DMS114 treated with DMSO at 0.1 percent for 48 hours (cell line): ENCODE results near the gene RPL18.

Experiments
- DNase-seq: peaks from one replicate; lab custom pipeline; 2025; ENCODE audit not compliant: unreplicated experiment; lab: John Stamatoyannopoulos, UW

RPL18 gene

DNA sequence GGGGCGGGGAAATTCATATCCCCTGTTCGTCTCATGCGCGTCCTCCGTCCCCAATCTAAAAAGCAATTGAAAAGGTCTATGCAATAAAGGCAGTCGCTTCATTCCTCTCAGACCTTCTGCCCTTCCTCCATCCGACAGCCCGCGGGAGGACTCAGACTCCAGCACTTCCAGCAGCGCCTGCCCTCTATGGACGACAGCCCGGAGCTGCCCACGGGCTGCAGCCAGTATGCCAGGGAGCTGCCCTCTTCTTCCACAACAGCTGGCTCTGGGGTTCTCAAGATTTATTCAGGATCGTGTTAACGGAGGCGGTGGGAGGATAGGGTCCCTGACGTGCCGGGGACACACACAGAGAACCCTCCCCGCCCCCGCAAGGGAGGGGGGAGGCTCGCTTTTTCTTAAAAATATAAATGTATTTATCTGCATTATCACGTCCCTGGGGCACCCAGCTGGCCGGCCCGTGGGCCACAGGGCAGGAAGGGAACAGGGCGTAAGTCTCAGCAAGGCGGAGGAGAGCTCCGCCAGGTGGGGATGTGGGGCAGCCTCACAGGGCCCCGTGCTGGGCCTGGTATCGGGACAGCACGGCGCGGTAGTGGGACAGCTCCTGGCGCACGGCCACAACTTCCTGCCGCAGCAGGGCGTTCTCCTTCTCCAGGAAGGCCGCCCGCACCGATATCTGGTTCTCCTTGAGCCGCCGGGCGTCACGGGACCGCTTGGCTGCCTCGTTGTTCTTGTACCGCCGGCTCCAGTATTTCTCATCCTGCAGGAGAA, 11.5 kb upstream of the RPL18 start:
- no peak for DNase-seq

DNA sequence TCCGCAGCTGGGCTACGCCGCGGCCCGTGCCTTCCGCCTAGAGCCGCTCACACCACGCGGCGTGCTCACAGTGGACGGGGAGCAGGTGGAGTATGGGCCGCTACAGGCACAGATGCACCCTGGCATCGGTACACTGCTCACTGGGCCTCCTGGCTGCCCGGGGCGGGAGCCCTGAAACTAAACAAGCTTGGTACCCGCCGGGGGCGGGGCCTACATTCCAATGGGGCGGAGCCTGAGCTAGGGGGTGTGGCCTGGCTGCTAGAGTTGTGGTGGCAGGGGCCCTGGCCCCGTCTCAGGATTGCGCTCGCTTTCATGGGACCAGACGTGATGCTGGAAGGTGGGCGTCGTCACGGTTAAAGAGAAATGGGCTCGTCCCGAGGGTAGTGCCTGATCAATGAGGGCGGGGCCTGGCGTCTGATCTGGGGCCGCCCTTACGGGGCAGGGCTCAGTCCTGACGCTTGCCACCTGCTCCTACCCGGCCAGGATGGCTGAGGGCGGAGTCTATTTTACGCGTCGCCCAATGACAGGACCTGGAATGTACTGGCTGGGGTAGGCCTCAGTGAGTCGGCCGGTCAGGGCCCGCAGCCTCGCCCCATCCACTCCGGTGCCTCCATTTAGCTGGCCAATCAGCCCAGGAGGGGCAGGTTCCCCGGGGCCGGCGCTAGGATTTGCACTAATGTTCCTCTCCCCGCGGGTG, 10.8 kb upstream of the RPL18 start:
- no peak for DNase-seq

DNA sequence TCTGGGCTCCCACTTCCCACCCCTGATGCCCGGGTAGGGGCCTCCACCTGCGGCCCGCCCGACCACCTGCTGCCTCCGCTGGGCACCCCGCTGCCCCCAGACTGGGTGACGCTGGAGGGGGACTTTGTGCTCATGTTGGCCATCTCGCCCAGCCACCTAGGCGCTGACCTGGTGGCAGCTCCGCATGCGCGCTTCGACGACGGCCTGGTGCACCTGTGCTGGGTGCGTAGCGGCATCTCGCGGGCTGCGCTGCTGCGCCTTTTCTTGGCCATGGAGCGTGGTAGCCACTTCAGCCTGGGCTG, 10.3 kb upstream of the RPL18 start:
- no peak for DNase-seq

DNA sequence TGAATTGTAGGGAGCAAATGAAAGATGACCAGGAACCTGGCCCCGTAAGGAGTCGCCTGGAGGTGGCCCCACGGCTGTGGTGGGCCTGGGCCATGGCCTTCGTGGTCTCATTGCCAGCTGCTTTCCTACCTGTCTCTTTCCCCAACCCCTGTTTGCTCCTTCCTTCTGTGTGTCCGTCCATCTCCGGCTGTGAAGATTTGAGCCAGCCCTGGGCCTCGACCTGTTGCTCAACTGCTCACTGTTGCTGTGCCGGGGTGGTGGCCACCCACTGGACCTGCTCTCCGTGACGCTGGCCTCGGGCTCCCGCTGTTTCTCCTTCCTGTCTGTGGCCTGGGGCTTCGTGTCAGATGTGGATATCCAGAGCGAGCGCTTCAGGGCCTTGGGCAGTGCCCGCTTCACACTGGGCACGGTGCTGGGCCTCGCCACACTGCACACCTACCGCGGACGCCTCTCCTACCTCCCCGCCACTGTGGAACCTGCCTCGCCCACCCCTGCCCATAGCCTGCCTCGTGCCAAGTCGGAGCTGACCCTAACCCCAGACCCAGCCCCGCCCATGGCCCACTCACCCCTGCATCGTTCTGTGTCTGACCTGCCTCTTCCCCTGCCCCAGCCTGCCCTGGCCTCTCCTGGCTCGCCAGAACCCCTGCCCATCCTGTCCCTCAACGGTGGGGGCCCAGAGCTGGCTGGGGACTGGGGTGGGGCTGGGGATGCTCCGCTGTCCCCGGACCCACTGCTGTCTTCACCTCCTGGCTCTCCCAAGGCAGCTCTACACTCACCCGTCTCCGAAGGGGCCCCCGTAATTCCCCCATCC, 9.7 kb upstream of the RPL18 start:
- no peak for DNase-seq

DNA sequence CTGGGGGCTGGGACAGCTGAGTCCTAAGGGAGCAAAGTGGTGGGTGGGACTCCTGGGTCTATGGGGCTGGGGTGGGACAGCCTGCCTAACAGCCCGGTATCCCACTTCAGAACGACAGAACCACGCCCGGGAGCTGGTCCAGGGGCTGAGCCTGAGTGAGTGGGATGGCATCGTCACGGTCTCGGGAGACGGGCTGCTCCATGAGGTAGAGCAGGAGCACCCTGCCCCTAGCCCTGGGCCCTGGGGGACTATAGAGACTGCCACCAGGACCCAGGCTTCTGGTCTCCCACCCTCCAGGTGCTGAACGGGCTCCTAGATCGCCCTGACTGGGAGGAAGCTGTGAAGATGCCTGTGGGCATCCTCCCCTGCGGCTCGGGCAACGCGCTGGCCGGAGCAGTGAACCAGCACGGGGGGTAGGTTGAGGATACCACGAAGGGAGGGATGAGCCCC, 8.9 kb upstream of the RPL18 start:
- DNase-seq, result no peak

DNA sequence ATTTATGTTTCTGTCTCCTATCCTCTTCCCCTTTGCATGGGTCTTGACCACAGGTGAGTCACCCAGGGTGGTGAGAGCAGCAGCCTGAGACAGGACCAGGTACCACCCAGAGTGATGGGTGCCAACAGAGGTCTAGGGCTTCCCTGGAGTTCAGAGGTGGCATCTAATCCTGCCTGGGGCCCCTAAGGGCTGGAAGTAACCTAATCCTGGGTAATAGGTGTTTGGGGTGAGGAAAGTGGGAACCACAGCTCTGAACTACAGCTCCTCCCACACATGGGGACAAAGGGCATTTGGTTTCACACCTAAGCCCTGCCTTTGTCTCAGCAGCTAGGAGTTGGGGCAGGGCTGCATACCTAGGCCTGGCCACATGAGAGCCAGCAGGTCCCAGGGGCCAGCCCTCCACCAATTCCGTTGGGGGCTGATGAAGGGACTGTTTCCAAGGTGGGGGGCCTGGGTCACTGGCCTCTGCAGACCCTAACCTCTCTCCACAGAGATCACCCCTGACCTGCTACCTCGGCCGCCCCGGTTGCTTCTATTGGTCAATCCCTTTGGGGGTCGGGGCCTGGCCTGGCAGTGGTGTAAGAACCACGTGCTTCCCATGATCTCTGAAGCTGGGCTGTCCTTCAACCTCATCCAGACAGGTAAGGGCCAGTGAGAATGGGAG, 8.4 kb upstream of the RPL18 start:
- no peak for DNase-seq

DNA sequence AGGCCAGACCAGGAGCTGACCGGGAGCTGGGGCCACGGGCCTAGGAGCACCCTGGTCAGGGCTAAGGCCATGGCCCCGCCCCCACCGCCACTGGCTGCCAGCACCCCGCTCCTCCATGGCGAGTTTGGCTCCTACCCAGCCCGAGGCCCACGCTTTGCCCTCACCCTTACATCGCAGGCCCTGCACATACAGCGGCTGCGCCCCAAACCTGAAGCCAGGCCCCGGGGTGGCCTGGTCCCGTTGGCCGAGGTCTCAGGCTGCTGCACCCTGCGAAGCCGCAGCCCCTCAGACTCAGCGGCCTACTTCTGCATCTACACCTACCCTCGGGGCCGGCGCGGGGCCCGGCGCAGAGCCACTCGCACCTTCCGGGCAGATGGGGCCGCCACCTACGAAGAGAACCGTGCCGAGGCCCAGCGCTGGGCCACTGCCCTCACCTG, 6.9 kb upstream of the RPL18 start:
- no peak for DNase-seq

DNA sequence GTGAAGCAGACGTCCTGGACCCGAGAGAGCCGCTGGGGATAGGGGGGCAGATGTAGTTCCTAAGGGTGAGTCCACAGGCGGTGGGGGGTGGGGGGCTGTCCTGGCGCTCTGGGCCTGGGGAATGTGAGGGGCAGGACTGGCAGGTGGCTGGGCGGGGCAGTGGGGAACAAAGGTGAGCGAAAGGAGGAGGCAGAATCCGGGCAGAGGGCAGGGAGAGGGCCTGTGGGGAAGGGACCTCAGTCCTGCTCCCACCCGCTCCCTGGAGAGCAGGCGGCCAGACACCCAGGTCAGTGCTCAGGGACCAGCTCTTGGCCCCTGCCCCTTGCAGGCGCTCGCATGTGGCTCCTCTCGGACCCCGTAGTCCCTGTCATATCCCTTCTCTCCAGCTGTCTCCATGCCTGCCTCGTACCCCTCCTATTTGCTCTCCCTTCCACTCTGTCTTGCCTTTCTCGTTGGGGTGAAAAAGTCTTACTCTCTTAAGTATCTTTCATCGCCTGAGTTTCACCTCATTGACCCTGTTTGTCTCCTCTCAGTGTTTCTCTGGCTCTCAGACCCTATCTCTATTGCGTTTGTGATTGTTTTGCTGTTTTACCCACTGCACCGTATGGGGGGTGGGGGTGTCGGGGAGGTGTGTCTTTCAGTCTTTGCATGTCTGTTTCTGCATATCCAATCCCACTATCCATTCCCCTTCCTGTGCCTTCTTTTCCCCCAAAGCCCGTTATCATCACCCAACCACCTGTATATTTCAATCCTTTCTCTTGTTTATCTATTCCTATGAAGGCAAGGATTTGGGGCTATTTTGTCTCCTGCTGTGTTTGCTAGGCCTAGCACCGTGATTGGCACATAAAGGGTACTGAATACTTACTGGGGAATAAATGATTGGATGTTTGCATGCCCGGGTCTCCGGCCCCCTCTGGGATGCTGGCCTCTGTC, 6.1 kb upstream of the RPL18 start:
- DNase-seq, result no peak

DNA sequence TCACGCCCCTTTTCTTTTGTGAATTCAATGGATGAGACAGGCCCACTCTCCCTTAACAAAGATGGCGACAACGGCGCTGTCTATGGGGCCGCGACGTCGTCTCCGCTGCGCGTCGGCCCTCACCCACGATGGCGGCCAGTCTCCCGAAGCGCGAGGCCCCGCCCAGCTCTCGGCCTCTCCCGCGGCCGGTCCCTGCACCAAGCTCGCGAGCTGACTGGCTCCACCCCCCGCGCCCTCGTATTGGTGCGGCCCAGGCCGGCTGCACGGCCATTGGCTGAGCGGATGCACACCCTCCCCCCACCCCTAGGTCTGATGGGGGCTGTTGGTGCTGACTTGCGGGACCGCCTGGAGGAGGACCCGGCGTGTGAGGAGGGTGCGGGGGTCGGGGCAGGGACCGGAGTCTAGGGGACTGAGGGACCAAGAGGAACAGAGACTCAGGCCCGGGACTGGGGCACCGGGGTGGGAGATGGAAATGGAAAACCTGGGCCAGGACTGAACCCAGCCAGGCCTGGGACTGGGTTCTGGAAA, 5.2 kb upstream of the RPL18 start:
- peak; percentile 83 for DNase-seq

DNA sequence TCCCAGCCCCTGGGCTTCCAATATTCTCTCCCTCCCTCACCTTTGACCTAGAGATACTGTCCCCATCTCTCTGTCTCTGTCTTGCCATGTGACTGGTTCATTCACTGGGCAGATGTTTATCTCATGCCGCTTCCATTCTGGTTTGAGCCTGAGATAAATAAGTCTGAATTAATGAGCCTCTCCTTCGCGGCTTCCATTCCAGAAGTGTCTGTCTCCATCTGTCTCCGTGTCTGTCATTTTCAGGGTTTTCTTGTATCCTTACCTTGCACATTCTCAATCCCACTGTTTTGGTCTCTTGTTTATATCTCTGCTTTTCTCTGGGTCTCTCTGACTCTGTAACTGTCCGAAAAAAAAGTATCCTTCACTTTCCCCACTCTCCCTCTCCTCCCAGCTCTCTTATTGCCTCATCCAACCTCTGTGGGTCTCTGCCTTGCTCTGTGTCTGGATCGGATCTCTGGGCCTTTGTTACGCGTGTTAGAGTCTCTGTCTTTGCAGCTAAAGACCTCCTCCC, 4.6 kb upstream of the RPL18 start:
- DNase-seq, result no peak

DNA sequence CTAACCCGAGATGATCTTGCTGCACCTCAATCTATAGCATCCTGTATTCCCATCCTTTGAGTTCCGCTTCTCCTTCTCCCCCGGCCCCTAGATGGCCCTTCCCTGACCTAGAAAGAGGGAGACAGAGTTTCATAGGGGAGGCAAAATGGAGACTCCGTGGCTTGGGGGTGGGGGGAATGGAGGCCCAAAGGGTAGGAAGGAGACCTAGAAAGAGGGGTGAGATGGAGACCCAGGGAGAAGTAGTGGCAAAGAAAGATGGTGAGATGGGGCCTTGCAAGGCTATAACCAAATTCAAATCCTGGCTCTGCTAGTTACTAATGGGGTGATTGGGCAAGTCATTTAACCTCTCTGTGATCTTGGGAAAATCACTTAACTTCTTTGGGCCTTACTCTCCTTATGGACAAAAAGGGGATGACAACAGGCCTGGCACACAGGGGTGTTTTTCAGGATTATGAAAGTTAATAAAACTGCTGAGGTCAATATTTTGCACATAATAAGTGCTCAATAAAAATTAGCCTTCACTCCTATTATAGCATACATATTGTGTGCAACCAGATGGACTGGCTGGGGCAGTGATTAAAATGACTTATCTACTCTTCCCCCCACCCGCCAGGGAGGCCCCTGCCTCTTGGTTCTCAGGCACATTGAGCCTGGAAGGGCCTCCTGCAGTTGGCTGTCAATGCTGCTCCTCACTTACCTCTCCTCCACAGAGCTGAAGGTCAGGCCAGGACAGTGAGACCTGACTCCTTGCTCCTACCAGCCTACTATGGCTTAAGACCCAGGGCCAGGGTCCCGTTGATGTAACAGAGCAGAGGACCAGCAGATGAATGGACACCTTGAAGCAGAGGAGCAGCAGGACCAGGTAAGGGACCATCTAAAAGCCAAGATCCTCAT, 961 bp upstream of the RPL18 start:
- DNase-seq, result no peak

DNA sequence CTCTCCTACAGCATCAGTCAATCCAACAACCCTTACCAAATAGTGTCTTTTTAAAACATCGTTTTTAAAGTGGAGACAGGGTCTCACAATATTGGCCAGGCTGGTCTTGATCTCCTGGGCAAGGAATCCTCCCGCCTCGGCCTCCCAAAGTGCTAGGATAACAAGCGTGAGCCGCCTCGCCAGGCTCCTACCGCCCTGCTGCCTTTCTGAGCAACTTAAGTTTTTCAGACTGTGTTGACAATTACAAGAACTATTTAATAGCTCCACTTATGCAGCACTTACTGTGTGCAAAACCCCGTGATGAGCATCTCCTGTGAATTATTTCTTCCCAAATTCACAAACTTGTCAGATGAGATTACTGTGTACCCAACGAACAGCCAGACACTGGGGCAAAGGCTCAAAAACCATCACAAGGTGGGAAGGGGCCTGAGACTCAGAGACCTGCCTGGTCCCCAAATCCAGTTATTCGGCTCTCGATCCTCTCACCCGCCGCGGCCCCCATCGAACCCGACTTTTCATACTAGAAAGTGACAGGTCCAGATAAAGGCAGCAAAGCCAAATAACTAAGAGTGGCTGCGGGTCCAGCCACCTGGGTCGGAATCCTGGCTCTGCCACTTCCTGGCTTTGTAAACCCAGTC, 581 bp downstream of the RPL18 start:
- DNase-seq, result no peak

DNA sequence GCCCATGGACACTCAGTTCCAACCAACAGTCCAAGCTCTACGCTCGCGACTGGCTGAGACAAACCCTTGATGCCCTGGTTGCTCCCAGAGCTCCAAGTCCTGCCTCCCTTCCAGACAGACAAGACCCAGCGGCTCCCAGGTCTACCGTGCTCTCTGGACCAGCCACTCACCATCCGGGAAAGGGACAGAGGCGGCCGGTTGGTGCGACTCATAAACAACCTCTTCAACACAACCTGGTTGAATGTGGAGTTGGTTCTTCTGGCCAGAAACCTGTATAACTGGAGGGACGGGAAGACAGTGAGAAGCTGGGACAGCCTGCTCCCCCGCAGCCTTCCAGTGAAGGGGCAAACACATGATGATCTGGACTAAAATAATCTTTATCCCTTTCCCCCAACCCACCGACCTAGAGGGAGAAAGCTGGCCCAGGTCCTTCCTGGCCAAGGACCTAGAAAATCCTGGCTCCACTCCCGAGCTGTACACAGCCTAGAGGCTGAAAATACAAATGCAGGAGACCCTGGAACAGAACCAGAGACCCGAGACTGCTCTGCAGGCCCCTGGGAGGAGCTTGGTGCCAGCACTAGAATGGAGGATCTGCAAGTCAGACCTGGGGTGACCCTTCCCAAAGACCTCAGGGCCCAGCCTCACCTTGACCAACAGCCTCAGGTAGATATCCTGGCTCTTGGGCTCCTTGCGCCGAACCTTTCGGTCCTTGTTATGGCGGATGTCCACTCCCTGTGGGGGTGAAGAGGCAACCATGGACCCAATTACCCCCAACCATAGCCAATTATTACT, 1.6 kb downstream of the RPL18 start:
- no peak for DNase-seq

DNA sequence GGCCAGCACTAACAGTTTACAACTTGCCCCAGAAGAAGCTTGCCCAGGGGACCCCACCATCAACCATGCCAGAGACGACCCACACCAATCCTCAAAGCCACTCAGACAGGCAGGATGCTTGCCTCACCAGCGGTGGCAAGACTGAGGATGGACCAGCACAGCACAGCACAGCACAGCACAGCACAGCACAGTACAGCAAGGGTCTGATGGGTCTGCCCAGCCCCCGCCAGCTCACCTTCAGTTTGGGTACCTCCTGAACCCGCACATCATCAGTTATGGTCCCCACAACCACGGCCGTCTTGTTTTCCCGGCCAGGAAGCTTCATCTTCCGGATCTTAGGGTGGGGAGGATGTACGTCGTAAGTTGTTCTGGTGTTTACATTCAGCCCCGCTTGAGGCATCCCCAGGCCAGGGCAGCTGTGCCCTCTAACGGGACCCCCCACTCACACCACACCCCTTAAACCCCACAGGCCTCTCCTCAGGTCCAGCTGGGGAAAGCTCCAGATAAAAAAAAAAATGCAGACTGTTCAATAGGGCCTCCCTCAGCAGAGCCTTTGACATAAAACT, 2.4 kb downstream of the RPL18 start:
- DNase-seq, result no peak

DNA sequence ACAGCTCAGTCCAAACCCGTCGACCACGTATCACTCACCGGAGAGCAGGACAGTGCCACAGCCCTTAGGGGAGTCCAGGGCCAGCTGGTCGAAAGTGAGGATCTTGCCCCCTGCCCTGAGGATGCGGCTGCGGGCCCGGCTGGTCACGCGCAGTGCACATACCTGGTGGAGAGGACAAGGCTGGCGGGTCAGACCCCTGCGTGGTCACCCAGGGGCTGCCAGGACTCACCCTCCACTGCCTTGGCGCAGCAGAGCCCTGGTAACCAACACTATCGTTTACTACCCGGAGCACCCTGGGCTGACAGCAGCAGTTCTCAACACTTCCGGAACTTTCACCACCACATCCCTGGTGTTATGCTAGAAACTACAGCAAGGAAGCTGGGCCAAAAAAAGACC, 2.9 kb downstream of the RPL18 start:
- no peak for DNase-seq

DNA sequence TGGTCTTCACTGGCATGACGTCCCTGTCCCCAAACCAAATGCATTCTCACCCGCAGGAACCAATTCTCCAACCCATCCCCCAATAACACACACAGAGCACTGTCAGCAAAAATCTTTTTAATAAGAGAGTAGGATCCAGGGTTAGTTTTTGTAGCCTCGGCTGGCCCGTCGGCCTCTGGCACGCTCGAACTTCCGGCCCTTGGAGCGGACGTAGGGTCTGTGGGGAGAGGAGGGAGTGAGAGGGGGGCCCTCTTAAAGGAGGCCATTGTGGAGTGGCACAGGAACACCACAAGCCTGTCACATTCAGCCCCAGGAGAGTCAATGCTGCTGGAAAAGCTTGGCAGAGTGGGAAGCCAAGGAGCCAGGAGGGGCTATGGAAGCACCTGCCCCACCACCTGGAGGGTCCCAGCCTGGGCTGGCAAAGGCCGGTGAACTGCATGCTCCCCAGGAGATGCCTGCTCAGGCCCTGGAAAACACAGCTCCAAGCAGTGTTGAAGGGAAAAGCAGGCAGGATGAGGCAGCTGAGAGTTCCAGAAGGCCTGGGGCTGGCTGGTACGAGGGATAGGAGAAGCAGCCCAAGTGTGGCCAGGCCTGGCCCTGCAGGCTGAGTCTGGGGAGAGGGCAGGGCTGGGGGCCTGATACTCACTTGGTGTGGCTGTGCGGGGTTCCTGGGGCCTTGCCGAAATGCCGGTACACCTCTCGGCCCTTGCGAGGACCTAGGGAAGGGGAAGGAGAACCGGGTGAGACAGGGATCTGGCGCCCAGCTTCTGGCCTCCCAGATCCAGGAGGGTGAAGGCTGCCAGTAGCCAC, 3.5 kb downstream of the RPL18 start:
- no peak for DNase-seq
